H1 (cell line): ENCODE data around the gene BCAS1. TPM values are rescaled to one million over a fixed set of nuclear protein-coding genes. Genes with fewer than 3 reads are reported as not detected.

Experiments
- CTCF ChIA-PET: fragments of 300-600 bp; sonication (Branson Sonifier 250); formaldehyde crosslinking; loops from one replicate; lab custom pipeline; 2021; ENCODE audit not compliant: partially characterized antibody; lab: Charles Lee
- POLR2A ChIA-PET: fragments of 300-600 bp; sonication (Branson Sonifier 250); formaldehyde crosslinking; loops from one replicate; lab custom pipeline; 2021; ENCODE audit warnings: inconsistent platforms; ENCODE audit not compliant: partially characterized antibody; lab: Charles Lee
- DNase-seq, 2 experiments: peaks; one replicate each; pipeline versions ENCODE4 v3.0.0 to v3.0.0-alpha.2; 2010 to 2022; ENCODE audit warnings: low spot score in 2 of 2, low read depth in 1 of 2, mixed read lengths in 1 of 2
- FAIRE-seq: peaks from 2 replicates; lab custom pipeline; 2011; peaks lifted over from hg19 to GRCh38; lab: Jason Lieb, UNC
- H2AFZ ChIP-seq: 2 replicates; pipeline ENCODE4 v1.8.1; 2012; ENCODE audit warnings: low read length, inconsistent platforms
- H2AK5ac ChIP-seq: 2 replicates; pipeline ENCODE4 v1.6.1; 2013; ENCODE audit warnings: low read depth, low read length
- H2BK120ac ChIP-seq: replicated peaks from 2 replicates; pipeline ENCODE3; 2013; ENCODE audit warnings: low read depth, low read length, inconsistent platforms
- H2BK12ac ChIP-seq: 2 replicates; pipeline ENCODE4 v1.6.1; 2013; ENCODE audit warnings: low read depth, low read length
- H2BK15ac ChIP-seq: 2 replicates; pipeline ENCODE4 v1.6.1; 2013; ENCODE audit warnings: low read length
- H2BK20ac ChIP-seq: 2 replicates; pipeline ENCODE4 v1.6.1; 2013; ENCODE audit warnings: low read length
- H2BK5ac ChIP-seq: 2 replicates; pipeline ENCODE4 v1.6.1; 2013; ENCODE audit warnings: low read depth, low read length
- H3K14ac ChIP-seq: 2 replicates; pipeline ENCODE4 v1.6.1; 2013; ENCODE audit warnings: inconsistent platforms; ENCODE audit not compliant: insufficient read length
- H3K18ac ChIP-seq: 2 replicates; pipeline ENCODE4 v1.6.1; 2013; ENCODE audit warnings: low read length; ENCODE audit errors: extremely low read depth
- H3K23ac ChIP-seq: 2 replicates; pipeline ENCODE4 v1.6.1; 2013; ENCODE audit warnings: inconsistent platforms; ENCODE audit not compliant: insufficient read length
- H3K23me2 ChIP-seq: 2 replicates; pipeline ENCODE4 v1.6.1; 2013; ENCODE audit warnings: low read depth, low read length
- H3K27ac ChIP-seq: 2 replicates; pipeline ENCODE4 v1.6.1; 2011; ENCODE audit warnings: low read depth, low read length, inconsistent platforms
- H3K27me3 ChIP-seq, 4 experiments: replicated peaks in 1 of 4; 1 replicate in 1 of 4; 2 replicates in 3 of 4; pipeline versions ENCODE4 v1.6.1 to v1.8.1; 2011 to 2013; ENCODE audit warnings: low read length in 3 of 4, mild to moderate bottlenecking in 3 of 4, inconsistent platforms in 2 of 4, mixed read lengths in 2 of 4, moderate library complexity in 1 of 4; ENCODE audit not compliant: control insufficient read depth in 3 of 4, insufficient read depth in 3 of 4; ENCODE audit errors: extremely low read depth in 1 of 4
- H3K36me3 ChIP-seq, 4 experiments: 2 replicates each; pipeline versions ENCODE4 v1.6.1 to v1.8.1; 2011 to 2013; ENCODE audit warnings: mild to moderate bottlenecking in 4 of 4, low read length in 3 of 4, moderate library complexity in 2 of 4, control low read depth in 1 of 4, inconsistent platforms in 1 of 4; ENCODE audit not compliant: insufficient read depth in 4 of 4, control insufficient read depth in 2 of 4
- H3K4ac ChIP-seq: replicated peaks from 2 replicates; pipeline ENCODE3; 2013; ENCODE audit warnings: low read length, low read depth, mixed read lengths, inconsistent platforms; ENCODE audit not compliant: insufficient read length
- H3K4me1 ChIP-seq, 4 experiments: replicated peaks in 1 of 4; 1 replicate in 1 of 4; 2 replicates in 3 of 4; pipeline versions ENCODE4 v1.6.1 to v1.8.1; 2011 to 2013; ENCODE audit warnings: low read length in 3 of 4, inconsistent platforms in 2 of 4, mixed read lengths in 1 of 4; ENCODE audit not compliant: insufficient read depth in 4 of 4, control insufficient read depth in 3 of 4
- H3K4me2 ChIP-seq, 2 experiments: 2 replicates each; pipeline versions ENCODE4 v1.6.1 to v1.8.1; 2011 to 2013; ENCODE audit warnings: low read depth in 2 of 2, low read length in 2 of 2, control low read depth in 1 of 2, inconsistent platforms in 1 of 2, mild to moderate bottlenecking in 1 of 2; ENCODE audit not compliant: insufficient read depth in 1 of 2
- H3K4me3 ChIP-seq, 4 experiments: fragments of 200-600, 300-600 bp in 1 of 4; sonication (generic), shearing (Covaris generic), sonication (Bioruptor Twin) in 1 of 4; 2 replicates each; pipeline versions ENCODE4 v1.5.1 to v1.8.1; 2011 to 2016; ENCODE audit warnings: low read length in 4 of 4, low read depth in 3 of 4, control low read depth in 2 of 4, inconsistent platforms in 2 of 4, mild to moderate bottlenecking in 2 of 4, mixed read lengths in 1 of 4, moderate library complexity in 1 of 4; ENCODE audit not compliant: insufficient read depth in 2 of 4; ENCODE audit errors: extremely low read depth in 1 of 4
- H3K56ac ChIP-seq: replicated peaks from 2 replicates; pipeline ENCODE3; 2013; ENCODE audit warnings: low read depth, mild to moderate bottlenecking, mixed read lengths, low read length, inconsistent platforms; ENCODE audit not compliant: insufficient read length
- H3K79me1 ChIP-seq: 2 replicates; pipeline ENCODE4 v1.6.1; 2013; ENCODE audit warnings: low read depth, low read length, control low read depth
- H3K79me2 ChIP-seq, 2 experiments: 2 replicates each; pipeline versions ENCODE4 v1.6.1 to v1.8.1; 2012 to 2013; ENCODE audit warnings: low read length in 2 of 2, mild to moderate bottlenecking in 2 of 2, inconsistent platforms in 1 of 2; ENCODE audit not compliant: insufficient read depth in 2 of 2, control insufficient read depth in 1 of 2
- H3K9ac ChIP-seq, 4 experiments: replicated peaks in 1 of 4; 1 replicate in 1 of 4; 2 replicates in 3 of 4; pipeline versions ENCODE4 v1.6.1 to v1.8.1; 2011 to 2013; ENCODE audit warnings: low read depth in 3 of 4, low read length in 3 of 4, control low read depth in 2 of 4, mild to moderate bottlenecking in 2 of 4, moderate library complexity in 2 of 4, inconsistent platforms in 1 of 4; ENCODE audit errors: extremely low read depth in 1 of 4
- H3K9me3 ChIP-seq, 2 experiments: 2 replicates each; pipeline versions ENCODE4 v1.6.1 to v1.8.1; 2012 to 2013; ENCODE audit warnings: mild to moderate bottlenecking in 2 of 2, moderate library complexity in 2 of 2, control low read depth in 1 of 2, inconsistent platforms in 1 of 2, low read depth in 1 of 2, low read length in 1 of 2, mixed read lengths in 1 of 2; ENCODE audit not compliant: insufficient read depth in 2 of 2
- H4K20me1 ChIP-seq, 2 experiments: replicated peaks in 1 of 2; 2 replicates each; pipeline versions ENCODE3 to v1.8.1; 2011 to 2013; ENCODE audit warnings: inconsistent platforms in 2 of 2, low read length in 2 of 2, mild to moderate bottlenecking in 1 of 2; ENCODE audit not compliant: insufficient read depth in 2 of 2, control insufficient read depth in 1 of 2
- H4K5ac ChIP-seq: 2 replicates; pipeline ENCODE4 v1.6.1; 2013; ENCODE audit warnings: low read length, low read depth, mixed read lengths, inconsistent platforms; ENCODE audit not compliant: insufficient read length
- H4K8ac ChIP-seq: 2 replicates; pipeline ENCODE4 v1.8.0; 2013; ENCODE audit warnings: mild to moderate bottlenecking, moderate library complexity, low read length, inconsistent platforms; ENCODE audit not compliant: insufficient read depth; ENCODE audit errors: extremely low read depth
- H4K91ac ChIP-seq: replicated peaks from 2 replicates; pipeline ENCODE3; 2013; ENCODE audit warnings: low read length, mixed read lengths, inconsistent platforms; ENCODE audit not compliant: insufficient read length
- ATF3 ChIP-seq: IDR thresholded peaks from 2 replicates; pipeline ENCODE4 v1.6.1; 2011; ENCODE audit warnings: low read depth, mild to moderate bottlenecking, low read length; ENCODE audit not compliant: insufficient read depth
- GABPA ChIP-seq: IDR thresholded peaks from 2 replicates; pipeline ENCODE4 v1.6.1; 2011; ENCODE audit warnings: mild to moderate bottlenecking, low read length, moderate library complexity, borderline replicate concordance; ENCODE audit not compliant: insufficient read depth
- JUN ChIP-seq: IDR thresholded peaks from 2 replicates; pipeline ENCODE4 v1.6.1; 2011; ENCODE audit warnings: low read depth, mild to moderate bottlenecking, improper control_type of control experiment, low read length
- KDM1A ChIP-seq: fragments of 200-600, 300-600 bp; sonication (generic); IDR thresholded peaks from 2 replicates; pipeline ENCODE4 v1.7.1; 2016; ENCODE audit warnings: mild to moderate bottlenecking, low read length, borderline replicate concordance
- NRF1 ChIP-seq: IDR thresholded peaks from 2 replicates; pipeline ENCODE4 v1.6.1; 2011; ENCODE audit warnings: mild to moderate bottlenecking, low read depth, low read length, improper control_type of control experiment
- RFX5 ChIP-seq: IDR thresholded peaks from 2 replicates; pipeline ENCODE4 v1.6.1; 2011; ENCODE audit warnings: low read depth, low read length, improper control_type of control experiment, borderline replicate concordance
- SAP30 ChIP-seq: fragments of 300-600 bp; sonication (generic); IDR thresholded peaks from 2 replicates; pipeline ENCODE4 v1.7.1; 2012; ENCODE audit warnings: low read length, moderate library complexity, mild to moderate bottlenecking, inconsistent platforms; ENCODE audit not compliant: insufficient read depth, insufficient replicate concordance
- SP1 ChIP-seq: IDR thresholded peaks from 2 replicates; pipeline ENCODE4 v1.6.1; 2011; ENCODE audit warnings: low read depth, low read length
- TEAD4 ChIP-seq: IDR thresholded peaks from 2 replicates; pipeline ENCODE4 v1.6.1; 2012; ENCODE audit warnings: low read depth, low read length, inconsistent platforms, mixed read lengths
- USF2 ChIP-seq: IDR thresholded peaks from 2 replicates; pipeline ENCODE4 v1.6.1; 2011; ENCODE audit warnings: low read length, improper control_type of control experiment
- WGBS, 2 experiments: shearing (Covaris generic) in 1 of 2; methylation state at CpG; one replicate each; pipeline versions ENCODE4 v1.1.6 to v1.1.7; 2013 to 2015; ENCODE audit warnings: low lambda C conversion rate in 2 of 2, mixed read lengths in 2 of 2, inconsistent platforms in 1 of 2, low coverage in 1 of 2, missing lambda C conversion rate in 1 of 2; ENCODE audit not compliant: insufficient replicate concordance in 2 of 2, insufficient coverage in 1 of 2, insufficient read length in 1 of 2; ENCODE audit errors: extremely low coverage in 1 of 2, missing lambda C conversion rate in 1 of 2; 5-methylcytosine and 5-hydroxymethylcytosine counted together
- polyA plus RNA-seq, 7 experiments: library from polyadenylated mRNA; depleted of rRNA in 3 of 7; stranded (reverse) in 5 of 7; unstranded in 2 of 7; fragments of >200 nt in 5 of 7; fragments of 200-250 nt in 2 of 7; gene quantifications; 1 replicate in 5 of 7; 2 replicates in 1 of 7; 4 replicates in 1 of 7; pipeline versions ENCODE4 v1.2.1 to v1.2.3, GENCODE V29; 2011 to 2013; ENCODE audit warnings: missing spikeins in 2 of 7, mixed read lengths in 2 of 7
- total RNA-seq: library from RNA; stranded (reverse); fragmentation: NEBNext Ultra II Directional; extraction: Animal tissue kit (Norgen Biotek cat#: 25700); gene quantifications from 2 replicates; pipeline ENCODE4 v1.2.1, GENCODE V29; 2021

Gene BCAS1
- total and polyA plus RNA-seq, 2 of the 8 experiments (the other 6 are each of a cell fraction or from before 2014, with no cell fraction given), result 0.06 to 0.19 TPM

GRCh38 chr20:54076259-54076658, 5.9 kb upstream of the BCAS1 start:
- Histone ChIP-seq H3K27me3 (no peaks in the 10 kb centered on the region), H2AK5ac (no peak overlapping the region), H3K18ac (no peak overlapping the region), H3K36me3 (no peaks in the 10 kb centered on the region), H3K79me1 (no peaks in the 10 kb centered on the region), H4K8ac (no peak overlapping the region), H2BK12ac (no peak overlapping the region), H3K9ac (no peak overlapping the region), H4K20me1 (no peaks in the 10 kb centered on the region), H3K79me2 (no peaks in the 10 kb centered on the region), H2BK15ac (no peak overlapping the region), H3K4me3 (no peak overlapping the region), H3K23ac (no peak overlapping the region), H2AFZ (no peak overlapping the region), H3K4ac (no peak overlapping the region), H4K91ac (no peak overlapping the region), H3K9me3 (no peaks in the 10 kb centered on the region), H2BK5ac (no peak overlapping the region), H2BK20ac (no peak overlapping the region), H3K56ac (no peak overlapping the region), H2BK120ac (no peak overlapping the region), H3K27ac (no peak overlapping the region), H3K4me2 (no peak overlapping the region), H3K4me1 (no peaks in the 10 kb centered on the region), H3K14ac (no peak overlapping the region), H4K5ac (no peak overlapping the region), H3K23me2 (no peaks in the 10 kb centered on the region)
- WGBS, 2 experiments, result 83% methylated on average over 3 of the region's 3 CpGs; no CpG with 5 or more reads in 1 of the 2 experiments
- ChIA-PET POLR2A (interaction anchor here (1.4 kb wide), 1 partner anchor 8 kb away, joined by 4 read pairs; no protein-coding TSS in a partner anchor), CTCF (interaction anchor here (1.0 to 2.0 kb wide), 2 partner anchors 14 to 123 kb away, joined by 3 to 11 read pairs; no protein-coding TSS in a partner anchor)
- FAIRE-seq (no peak), DNase-seq (no peak)
- TF ChIP-seq RFX5, result no peak
- TF ChIP-seq JUN, result no peak
- no peak for TF ChIP-seq NRF1
- TF ChIP-seq ATF3, result no peak
- TF ChIP-seq SAP30, result no peak
- no peak for TF ChIP-seq USF2
- no peak for TF ChIP-seq GABPA
- no peak for TF ChIP-seq SP1
- TF ChIP-seq KDM1A, result no peak
- no peak for TF ChIP-seq TEAD4
